ENCODE results near the gene LAGE3.

GRCh38 chrX:154488336-154489075 lies 9.4 kb upstream of the LAGE3 start:
- TF ChIP-seq CTCF (IDR thresholded peaks at IDR 0.05) (no peak), POLR2A (IDR thresholded peaks at IDR 0.05) (no peak)
